Measurements from ENCODE around the gene MSH5. TPM values are rescaled to one million over a fixed set of nuclear protein-coding genes. Genes with fewer than 3 reads are reported as not detected.

MSH5 gene
- total RNA-seq, 2 donors from 2014 or later = 36.2 to 154 TPM

GRCh38 chr6:31729979-31730630 lies 9.7 kb upstream of the MSH5 start:
- peaks cover 24% of the 10 kb centered on the region for H3K36me3 Mint-ChIP-seq
- DNase-seq (ENCODE audit: low spot score) (peak; percentile 82), ATAC-seq (peak; percentile 72 to 79)
- no peaks in the 10 kb centered on the region for H3K27me3 Mint-ChIP-seq
- peak overlapping the region; percentile 51 to 68 for H3K27ac Mint-ChIP-seq
- no peaks in the 10 kb centered on the region for H3K9me3 Mint-ChIP-seq
- peak overlapping the region; percentile 93 for H3K4me3 Mint-ChIP-seq
- peaks cover 66 to 67% of the 10 kb centered on the region in 2 donors for H3K4me1 Mint-ChIP-seq (ENCODE audit: low read depth in 2 of 2)

DNA sequence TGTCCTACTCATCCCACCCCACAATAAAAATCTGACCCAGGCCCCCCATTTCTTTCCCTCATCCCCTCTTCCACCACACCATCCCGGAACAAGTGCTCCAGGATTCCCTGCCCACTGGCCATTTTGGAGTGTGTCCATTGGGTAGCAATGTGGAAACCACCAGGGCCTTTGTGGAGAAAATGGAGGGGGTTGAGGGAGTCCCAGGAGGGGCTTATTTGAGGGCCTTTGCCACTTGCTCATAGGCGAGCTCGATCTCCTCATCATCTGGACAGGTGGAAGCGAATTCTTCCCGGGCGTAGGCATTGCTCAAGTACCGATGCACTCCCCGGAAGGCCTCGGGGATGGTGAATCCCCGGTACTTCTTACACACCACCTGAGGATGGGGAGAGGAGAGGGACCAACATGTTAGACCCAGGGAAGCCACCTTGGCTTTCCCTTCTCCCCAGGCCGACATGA lies 9.1 kb upstream of the MSH5 start:
- no peaks in the 10 kb centered on the region for H3K27me3 Mint-ChIP-seq
- H3K27ac Mint-ChIP-seq = peak overlapping the region; percentile 51 to 68
- peaks cover 30% of the 10 kb centered on the region for H3K36me3 Mint-ChIP-seq
- H3K4me1 Mint-ChIP-seq (ENCODE audit: low read depth in 2 of 2) = peaks cover 65 to 66% of the 10 kb centered on the region in 2 donors
- H3K9me3 Mint-ChIP-seq = no peaks in the 10 kb centered on the region
- H3K4me3 Mint-ChIP-seq = peak overlapping the region; percentile 93
- DNase-seq (ENCODE audit: low spot score) = no peak
- ATAC-seq = no peak

DNA sequence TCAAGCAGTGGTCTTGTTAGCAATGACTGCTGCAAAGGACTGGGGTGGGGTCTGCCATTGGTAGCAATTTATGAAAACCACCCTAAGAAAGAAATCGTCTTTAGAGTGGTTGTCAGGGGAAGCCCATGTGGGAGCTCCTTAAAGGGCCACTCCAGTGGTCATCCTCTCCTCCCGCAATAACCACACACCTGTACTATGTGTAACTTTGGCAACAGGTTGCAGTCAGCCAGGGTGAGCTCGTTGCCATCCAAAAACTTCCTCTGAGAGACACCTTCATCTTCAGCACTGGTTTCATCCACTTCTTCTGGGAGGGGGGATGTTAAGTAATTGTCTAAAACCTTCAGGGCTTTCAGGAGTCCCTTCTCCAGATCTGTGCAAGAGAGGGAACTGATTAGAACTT lies 7.8 kb upstream of the MSH5 start:
- peak overlapping the region; percentile 51 to 68 for H3K27ac Mint-ChIP-seq
- H3K4me1 Mint-ChIP-seq (ENCODE audit: low read depth in 2 of 2) = peaks cover 57 to 64% of the 10 kb centered on the region in 2 donors
- H3K36me3 Mint-ChIP-seq = peaks cover 27% of the 10 kb centered on the region
- H3K27me3 Mint-ChIP-seq = no peaks in the 10 kb centered on the region
- no peaks in the 10 kb centered on the region for H3K9me3 Mint-ChIP-seq
- peak overlapping the region; percentile 93 for H3K4me3 Mint-ChIP-seq
- no peak for DNase-seq (ENCODE audit: low spot score)
- no peak for ATAC-seq

DNA sequence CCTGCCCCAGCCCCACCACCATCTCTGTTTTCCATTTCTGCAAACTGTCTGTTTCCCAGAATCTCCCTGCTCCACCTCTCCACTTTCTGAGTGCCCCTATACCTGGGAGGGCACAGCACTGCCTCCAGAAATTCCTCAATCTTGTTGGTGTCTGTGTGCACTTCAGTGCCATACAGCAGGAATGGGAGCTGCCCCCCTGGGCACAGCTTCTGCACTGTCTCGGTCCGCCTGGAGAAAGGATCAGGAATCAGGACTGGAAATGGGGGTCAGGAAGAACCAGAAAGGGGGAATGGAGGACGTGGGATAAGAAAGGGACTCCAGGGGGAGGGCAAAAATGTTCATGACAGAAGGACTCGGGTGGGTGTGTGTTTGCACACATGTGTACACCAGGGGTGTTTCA lies 6.1 kb upstream of the MSH5 start:
- H3K4me1 Mint-ChIP-seq (ENCODE audit: low read depth in 2 of 2) = peaks cover 62 to 71% of the 10 kb centered on the region in 2 donors
- peaks cover 27% of the 10 kb centered on the region for H3K36me3 Mint-ChIP-seq
- no peaks in the 10 kb centered on the region for H3K9me3 Mint-ChIP-seq
- H3K27me3 Mint-ChIP-seq = no peaks in the 10 kb centered on the region
- peak overlapping the region; percentile 92 for H3K27ac Mint-ChIP-seq
- ATAC-seq = no peak
- H3K4me3 Mint-ChIP-seq = peak overlapping the region; percentile 96
- DNase-seq (ENCODE audit: low spot score) = no peak

DNA sequence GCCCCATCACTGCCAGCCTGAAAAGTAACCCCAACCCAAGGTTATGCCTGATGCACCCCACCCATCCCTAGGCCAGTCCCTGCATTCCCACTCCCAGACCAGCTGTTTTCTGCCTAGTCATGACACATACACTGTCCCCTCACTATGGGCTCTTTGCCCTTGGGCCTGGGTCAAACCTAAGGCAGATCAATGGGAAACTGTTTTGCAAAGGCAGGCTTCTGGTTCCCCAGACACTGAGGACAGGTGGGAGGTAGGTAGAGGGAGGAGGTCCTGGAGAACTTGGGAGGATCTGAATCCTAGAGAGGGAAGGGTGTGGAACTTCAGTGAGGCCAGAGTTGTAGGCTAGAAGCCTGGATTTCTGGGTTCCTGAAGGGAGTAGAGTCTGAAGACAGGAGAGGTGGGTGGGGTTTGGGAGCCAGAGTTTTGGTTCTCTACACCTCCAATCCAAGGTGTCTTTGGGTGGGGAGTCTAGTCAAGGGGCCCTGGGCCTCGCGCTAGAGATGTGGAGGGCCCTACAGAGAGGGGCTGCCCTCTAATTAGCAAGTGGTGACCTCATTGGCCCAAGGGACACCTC lies 5.5 kb upstream of the MSH5 start:
- peak overlapping the region; percentile 92 for H3K27ac Mint-ChIP-seq
- ATAC-seq (no peak), DNase-seq (ENCODE audit: low spot score) (no peak)
- no peaks in the 10 kb centered on the region for H3K27me3 Mint-ChIP-seq
- H3K4me1 Mint-ChIP-seq (ENCODE audit: low read depth in 2 of 2) = peaks cover 62 to 71% of the 10 kb centered on the region in 2 donors
- peaks cover 27% of the 10 kb centered on the region for H3K36me3 Mint-ChIP-seq
- H3K9me3 Mint-ChIP-seq = no peaks in the 10 kb centered on the region
- H3K4me3 Mint-ChIP-seq = peak overlapping the region; percentile 96

GRCh38 chr6:31734821-31735406 lies 4.9 kb upstream of the MSH5 start:
- Mint-ChIP-seq H3K27me3 (no peaks in the 10 kb centered on the region), H3K4me1 (ENCODE audit: low read depth in 2 of 2) (peaks cover 66 to 74% of the 10 kb centered on the region in 2 donors), H3K36me3 (peaks cover 27% of the 10 kb centered on the region), H3K9me3 (no peaks in the 10 kb centered on the region), H3K4me3 (peak overlapping the region; percentile 96), H3K27ac (peak overlapping the region; percentile 92)
- ATAC-seq = peak; percentile 76 to 79
- peak; percentile 91 for DNase-seq (ENCODE audit: low spot score)

DNA sequence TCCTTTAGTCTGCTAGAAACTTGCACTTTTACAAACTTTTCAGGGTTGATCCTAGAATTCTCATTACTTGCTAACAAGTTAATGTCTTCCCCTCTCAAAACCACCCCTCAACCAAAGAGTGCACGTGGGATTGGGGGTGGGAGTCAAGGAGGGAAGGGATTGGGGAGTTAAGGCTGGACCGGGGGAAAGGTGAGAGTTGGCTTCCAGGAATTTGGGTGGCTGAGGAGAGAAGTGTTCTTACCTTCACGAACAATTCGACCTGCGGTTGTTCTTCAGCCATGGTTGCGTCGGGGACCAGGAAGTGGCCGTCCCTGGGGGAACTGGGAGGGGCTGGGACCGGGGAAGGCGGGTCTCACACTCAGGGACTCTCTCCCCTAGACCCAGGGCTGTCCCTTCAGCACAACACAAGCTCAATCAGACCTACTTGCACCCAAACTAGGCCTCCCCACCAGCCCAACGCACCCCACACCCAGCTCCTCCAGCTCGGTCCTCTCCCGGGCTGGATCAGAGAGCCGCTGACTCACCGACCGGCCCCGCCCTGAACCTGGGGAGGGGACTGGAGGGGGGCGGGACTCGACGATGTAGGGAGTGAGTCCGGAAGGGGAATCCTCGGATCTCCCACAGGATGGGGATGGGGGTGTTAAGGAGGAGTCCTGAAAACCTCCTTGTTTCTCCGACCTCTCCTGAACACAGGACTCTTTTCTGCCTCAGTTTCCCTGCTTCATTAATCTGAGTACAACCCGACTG lies 3.6 kb upstream of the MSH5 start, which contains the start of gene CLIC1:
Gene CLIC1 (minus strand): TSS at position 510 of the 747 bp plus-strand sequence. CDS start 230 bp downstream, at position 280.
- Mint-ChIP-seq H3K27me3 (no peaks in the 10 kb centered on the region), H3K4me3 (peak within 1 kb of the TSS; percentile 96), H3K27ac (peak within 1 kb of the TSS; percentile 92), H3K36me3 (peaks cover 25% of the 10 kb centered on the region), H3K9me3 (no peaks in the 10 kb centered on the region), H3K4me1 (ENCODE audit: low read depth in 2 of 2) (peaks cover 63 to 73% of the 10 kb centered on the region in 2 donors)
- ATAC-seq (peak; percentile 65 to 71), DNase-seq (ENCODE audit: low spot score) (peak; percentile 89)

DNA sequence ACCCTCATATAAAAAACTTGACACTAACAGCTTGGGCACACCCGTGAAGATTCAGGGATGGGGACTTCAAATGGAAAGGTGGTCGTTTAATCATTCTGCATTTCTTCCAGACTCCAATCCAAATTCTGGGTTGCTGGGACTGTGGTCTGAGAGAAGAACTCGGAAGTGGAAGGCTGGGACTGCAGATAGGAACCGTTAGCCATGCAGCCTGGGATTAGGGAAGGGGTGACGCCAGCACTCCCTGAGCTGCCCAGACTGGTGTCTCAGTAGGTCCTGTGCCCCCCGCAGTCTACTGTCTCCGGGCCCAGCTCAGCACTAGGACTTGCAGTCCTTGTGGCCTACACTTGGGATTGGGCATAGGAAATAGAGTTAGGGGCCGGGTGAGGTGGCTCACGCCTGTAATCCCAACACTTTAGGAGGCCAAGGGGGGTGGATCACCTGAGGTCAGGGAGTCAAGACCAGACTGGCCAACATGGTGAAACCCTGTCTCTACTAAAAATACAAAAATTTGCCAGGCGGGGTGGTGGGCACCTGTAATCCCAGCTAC lies 3.0 kb upstream of the MSH5 start:
- Mint-ChIP-seq H3K9me3 (no peaks in the 10 kb centered on the region), H3K36me3 (peaks cover 19% of the 10 kb centered on the region), H3K4me3 (peak overlapping the region; percentile 96), H3K27ac (peak overlapping the region; percentile 92), H3K27me3 (no peaks in the 10 kb centered on the region), H3K4me1 (ENCODE audit: low read depth in 2 of 2) (peaks cover 61 to 76% of the 10 kb centered on the region in 2 donors)
- DNase-seq (ENCODE audit: low spot score) (no peak), ATAC-seq (no peak)

DNA sequence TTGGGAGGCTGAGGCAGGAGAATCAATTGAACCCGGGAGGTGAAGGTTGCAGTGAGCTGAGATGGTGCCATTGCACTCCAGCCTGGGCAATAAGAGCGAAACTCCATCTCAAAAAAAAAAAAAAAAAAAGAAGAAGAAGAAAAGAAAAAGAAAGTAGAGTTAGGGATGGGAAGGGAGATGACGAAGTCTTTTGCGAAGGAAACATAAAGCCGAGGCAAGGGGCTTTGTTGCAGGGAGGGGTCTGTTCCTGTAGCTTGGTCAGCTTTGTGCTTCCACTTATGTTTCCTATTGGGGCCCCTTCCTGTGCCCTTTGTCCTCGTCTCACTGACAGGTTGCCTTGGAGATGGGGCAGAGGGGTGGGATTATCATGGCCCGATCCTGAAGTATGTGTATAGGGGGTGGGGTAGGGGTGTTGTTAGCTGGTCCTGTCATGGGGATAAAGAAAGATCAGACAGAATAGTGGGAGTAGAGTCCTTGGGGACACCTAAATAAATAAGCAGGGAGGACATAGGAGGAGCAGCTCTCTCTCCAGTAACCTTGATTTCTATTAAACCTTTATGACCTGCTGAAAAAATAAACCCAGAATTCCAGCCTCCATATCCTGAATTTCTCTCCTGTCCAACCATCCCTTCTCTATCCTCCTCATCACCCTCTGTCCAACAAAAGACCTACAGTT lies 2.4 kb upstream of the MSH5 start:
- ATAC-seq = no peak
- H3K27me3 Mint-ChIP-seq = no peaks in the 10 kb centered on the region
- peak overlapping the region; percentile 96 for H3K4me3 Mint-ChIP-seq
- no peak for DNase-seq (ENCODE audit: low spot score)
- H3K36me3 Mint-ChIP-seq = peaks cover 19% of the 10 kb centered on the region
- H3K27ac Mint-ChIP-seq = peak overlapping the region; percentile 92
- H3K9me3 Mint-ChIP-seq = no peaks in the 10 kb centered on the region
- peaks cover 56 to 77% of the 10 kb centered on the region in 2 donors for H3K4me1 Mint-ChIP-seq (ENCODE audit: low read depth in 2 of 2)

DNA sequence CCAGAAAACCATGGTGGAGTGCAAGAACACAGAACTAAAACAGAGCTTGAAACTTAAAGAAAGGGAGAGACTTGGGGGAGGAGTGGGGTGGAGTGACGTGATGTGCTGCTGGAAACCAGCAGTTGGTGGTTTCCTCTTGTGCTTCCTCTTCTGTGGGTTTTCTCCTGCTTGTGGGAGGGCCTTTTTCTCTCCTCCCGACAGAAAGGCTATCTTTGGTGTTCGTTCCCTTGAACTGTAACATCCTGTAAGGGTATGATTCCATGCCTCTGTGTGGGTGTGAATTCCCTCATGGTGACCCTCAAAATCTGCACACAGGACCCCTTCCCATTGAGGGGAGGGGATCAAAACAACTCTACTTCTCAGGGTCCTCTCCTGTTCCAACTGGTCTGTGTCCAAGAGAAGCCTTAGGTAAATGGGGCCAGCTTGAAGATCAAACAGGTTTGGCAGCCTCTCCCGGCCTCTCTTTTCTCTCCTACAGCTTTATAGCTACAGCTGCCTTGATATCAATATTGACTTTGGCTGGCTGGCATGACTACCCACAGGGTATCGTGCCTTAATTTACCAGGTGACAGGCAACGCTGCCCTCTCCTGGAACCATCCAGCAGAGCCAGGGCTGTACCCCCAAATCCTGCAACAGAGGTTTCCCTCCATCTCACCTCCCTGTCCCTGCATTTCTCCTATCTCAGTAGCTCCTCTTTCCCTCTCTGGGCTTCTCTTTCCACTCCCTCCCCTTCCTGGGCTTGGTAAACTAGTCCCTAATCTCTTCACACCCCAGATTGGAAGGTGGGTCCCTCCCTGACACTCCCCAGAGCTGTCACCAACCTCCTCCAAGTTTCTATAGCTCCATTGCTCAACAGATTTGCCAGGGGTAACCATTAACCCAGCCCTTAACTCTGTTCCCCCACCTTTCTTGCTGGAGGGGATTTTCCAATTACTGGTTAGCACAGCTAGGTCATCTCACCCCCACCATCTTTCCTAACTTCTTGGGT lies 1.5 kb upstream of the MSH5 start:
- Mint-ChIP-seq H3K9me3 (no peaks in the 10 kb centered on the region), H3K27ac (peak overlapping the region; percentile 92), H3K4me3 (peak overlapping the region; percentile 96), H3K4me1 (ENCODE audit: low read depth in 2 of 2) (peaks cover 53 to 73% of the 10 kb centered on the region in 2 donors), H3K36me3 (peaks cover 15% of the 10 kb centered on the region), H3K27me3 (no peaks in the 10 kb centered on the region)
- peak; percentile 22 to 44 for ATAC-seq
- DNase-seq (ENCODE audit: low spot score) = peak; percentile 86

DNA sequence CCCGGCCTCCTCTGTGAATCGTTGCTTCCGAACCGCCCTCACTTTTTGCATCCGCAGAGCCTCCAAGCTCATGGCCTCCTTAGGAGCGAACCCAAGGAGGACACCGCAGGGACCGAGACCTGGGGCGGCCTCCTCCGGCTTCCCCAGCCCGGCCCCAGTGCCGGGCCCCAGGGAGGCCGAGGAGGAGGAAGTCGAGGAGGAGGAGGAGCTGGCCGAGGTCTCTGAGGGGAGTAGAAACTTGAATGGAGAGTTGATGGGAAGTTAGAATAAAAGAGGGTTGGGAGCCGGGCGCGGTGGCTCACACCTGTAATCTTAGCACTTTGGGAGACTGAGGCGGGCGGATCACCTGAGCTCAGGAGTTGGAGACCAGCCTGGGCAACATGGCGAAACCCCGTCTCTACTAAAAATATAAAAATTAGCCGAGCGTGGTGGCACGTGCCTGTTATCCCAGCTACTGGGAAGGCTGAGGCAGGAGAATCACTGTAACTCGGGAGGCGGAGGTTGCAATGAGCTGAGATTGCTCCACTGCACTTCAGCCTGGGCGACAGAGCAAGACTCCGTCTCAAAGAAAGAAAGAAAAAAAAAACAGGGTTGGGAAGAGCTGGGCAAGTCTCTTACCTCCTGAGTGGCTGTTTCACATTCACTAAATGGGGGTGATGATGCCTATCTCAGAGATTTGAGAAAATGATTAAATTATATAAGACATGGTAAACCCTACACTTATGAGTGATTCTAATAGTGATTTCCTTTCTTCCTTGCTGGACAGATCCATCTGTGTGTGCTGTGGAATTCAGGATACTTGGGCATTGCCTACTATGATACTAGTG lies 805 bp downstream of the MSH5 start:
- DNase-seq (ENCODE audit: low spot score) (no peak), ATAC-seq (peak in 1 of 2 donors; percentile 0)
- Mint-ChIP-seq H3K27me3 (no peaks in the 10 kb centered on the region), H3K4me1 (ENCODE audit: low read depth in 2 of 2) (peaks cover 42 to 57% of the 10 kb centered on the region in 2 donors), H3K4me3 (peak overlapping the region; percentile 96), H3K27ac (peak overlapping the region; percentile 92), H3K9me3 (no peaks in the 10 kb centered on the region), H3K36me3 (peaks cover 6% of the 10 kb centered on the region)

Data from natural killer cell treated with Interleukin-12 subunit alpha and Interleukin-12 subunit beta and Interleukin-15 and Interleukin-18, amount 100 ng/mL, for 72 hours (primary cell).